C4-2B (cell line): ENCODE measurements around the gene CYSTM1.

Source experiments
- H3K27ac ChIP-seq: fragments of 450-650 bp; 2 replicates; pipeline ENCODE4 v1.5.1; 2017
- CTCF ChIP-seq: fragments of 450-650 bp; conservative IDR thresholded peaks from 2 replicates; pipeline ENCODE4 v1.5.1; 2017; ENCODE audit warnings: mild to moderate bottlenecking
- ZFX ChIP-seq: fragments of 450-650 bp; IDR thresholded peaks from 2 replicates; pipeline ENCODE4 v1.6.1; 2017

The CYSTM1 gene

GRCh38 chr5:140142856-140143255 is 32.1 kb upstream of the CYSTM1 start:
- no peak overlapping the region for H3K27ac ChIP-seq
- no peak for TF ChIP-seq ZFX
- no peak for TF ChIP-seq CTCF

- TF ChIP-seq CTCF = no peak
- TF ChIP-seq ZFX = no peak
Observed at GRCh38 chr5:140143521-140144258, 31.3 kb upstream of the CYSTM1 start.

GRCh38 chr5:140145256-140145655 is 29.7 kb upstream of the CYSTM1 start:
- no peak overlapping the region for H3K27ac ChIP-seq
- TF ChIP-seq ZFX (no peak), CTCF (no peak)

More at GRCh38 chr5:140143521-140144258, 31.3 kb upstream of the CYSTM1 start:
- no peak overlapping the region for H3K27ac ChIP-seq

GRCh38 chr5:140145818-140146522 is 29.0 kb upstream of the CYSTM1 start:
- H3K27ac ChIP-seq = no peak overlapping the region

GRCh38 chr5:140146523-140146842 is 28.5 kb upstream of the CYSTM1 start:
- H3K27ac ChIP-seq = no peak overlapping the region
- TF ChIP-seq ZFX (no peak), CTCF (no peak)

More at GRCh38 chr5:140145818-140146522, 29.0 kb upstream of the CYSTM1 start:
- TF ChIP-seq CTCF (no peak), ZFX (no peak)

- TF ChIP-seq CTCF (no peak), ZFX (no peak)
- H3K27ac ChIP-seq = no peak overlapping the region
Observed at GRCh38 chr5:140147460-140147859, 27.5 kb upstream of the CYSTM1 start.

GRCh38 chr5:140148508-140148907 is 26.5 kb upstream of the CYSTM1 start:
- no peak overlapping the region for H3K27ac ChIP-seq
- TF ChIP-seq CTCF = no peak
- TF ChIP-seq ZFX = no peak
